Gastroesophageal sphincter (tissue), 3 donors: ENCODE data around the gene VSTM2L.

Source experiments
- CTCF ChIP-seq, 4 experiments: fragments of 200-600 bp in 2 of 4; fragments of 450-650 bp in 2 of 4; sonication (generic) in 1 of 4; IDR thresholded peaks; one replicate each; pipeline ENCODE4 v1.5.1; 2017 to 2019; ENCODE audit warnings: antibody characterized with exemption in 4 of 4, mild to moderate bottlenecking in 2 of 4, moderate library complexity in 2 of 4
- EP300 ChIP-seq: sonication (generic); formaldehyde crosslinking; IDR thresholded peaks from one replicate; pipeline ENCODE4 v1.6.1; 2017; ENCODE audit warnings: antibody characterized with exemption, mild to moderate bottlenecking
- POLR2A ChIP-seq, 2 donors: fragments of 450-650 bp; IDR thresholded peaks; one replicate each; pipeline ENCODE4 v1.6.1; 2017; ENCODE audit warnings: antibody characterized with exemption in 2 of 2, mild to moderate bottlenecking in 2 of 2, moderate library complexity in 1 of 2
- POLR2AphosphoS5 ChIP-seq: sonication (generic); formaldehyde crosslinking; IDR thresholded peaks from one replicate; pipeline ENCODE4 v1.6.1; 2017; ENCODE audit warnings: antibody characterized with exemption

- TF ChIP-seq CTCF (IDR thresholded peaks at IDR 0.05) (no peak), POLR2AphosphoS5 (no peak), POLR2A (IDR thresholded peaks at IDR 0.05) (no peak), EP300 (no peak)
These were observed 39.1 kb downstream of the VSTM2L start for GRCh38 chr20:37941992-37942391.
